ENCODE data around the gene DEFB121. TPM values are rescaled to one million over a fixed set of nuclear protein-coding genes. Genes with fewer than 3 reads are reported as not detected.
A peak's percentile ranks its signal among the peaks of the same experiment; 100 is the strongest.

DEFB121 gene
- polyA plus RNA-seq, 1 of the 3 experiments (the other 2 are of a cell fraction) = not detected

DNA sequence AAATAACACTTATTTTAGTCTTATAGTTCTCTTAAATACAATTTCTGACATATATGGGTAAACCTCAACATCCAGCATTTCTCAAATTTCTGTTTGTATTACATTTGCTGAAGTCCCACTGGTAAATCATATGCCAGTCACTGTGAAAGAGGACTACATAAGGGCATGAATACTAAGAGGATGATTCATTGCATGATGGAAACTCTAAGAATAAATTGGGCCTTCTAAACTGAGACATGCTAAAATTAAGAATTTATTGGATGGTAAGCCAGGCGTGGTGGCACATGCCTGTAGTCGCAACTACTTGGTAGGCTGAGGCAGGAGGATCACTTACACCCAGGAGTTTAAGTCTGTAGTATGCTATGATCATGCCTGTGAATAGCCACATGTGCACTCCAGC is 46.6 kb upstream of the DEFB121 start:
- CTCF ChIA-PET = no interaction called here
- TF ChIP-seq, protein P1, sequence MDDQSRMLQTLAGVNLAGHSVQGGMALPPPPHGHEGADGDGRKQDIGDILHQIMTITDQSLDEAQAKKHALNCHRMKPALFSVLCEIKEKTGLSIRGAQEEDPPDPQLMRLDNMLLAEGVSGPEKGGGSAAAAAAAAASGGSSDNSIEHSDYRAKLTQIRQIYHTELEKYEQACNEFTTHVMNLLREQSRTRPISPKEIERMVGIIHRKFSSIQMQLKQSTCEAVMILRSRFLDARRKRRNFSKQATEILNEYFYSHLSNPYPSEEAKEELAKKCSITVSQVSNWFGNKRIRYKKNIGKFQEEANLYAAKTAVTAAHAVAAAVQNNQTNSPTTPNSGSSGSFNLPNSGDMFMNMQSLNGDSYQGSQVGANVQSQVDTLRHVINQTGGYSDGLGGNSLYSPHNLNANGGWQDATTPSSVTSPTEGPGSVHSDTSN (IDR thresholded peaks at IDR 0.05) = 0 out of 2 replicates have a peak, but pooled peaks have one; percentile 27
- TF ChIP-seq FOSL2 (IDR thresholded peaks at IDR 0.05; ENCODE audit: borderline replicate concordance, low read depth) (peak; percentile 15; the same call in 1 of the 2 replicates), RAD21 (IDR thresholded peaks at IDR 0.05; ENCODE audit: low read length) (no peak), YY1 (IDR thresholded peaks at IDR 0.05; ENCODE audit: low read depth) (no peak), EZH2phosphoT487 (IDR thresholded peaks at IDR 0.05; ENCODE audit: borderline replicate concordance, low read depth) (no peak)
- WGBS (ENCODE audit: low lambda C conversion rate) = 13% methylated on average over 2 of the region's 2 CpGs

DNA sequence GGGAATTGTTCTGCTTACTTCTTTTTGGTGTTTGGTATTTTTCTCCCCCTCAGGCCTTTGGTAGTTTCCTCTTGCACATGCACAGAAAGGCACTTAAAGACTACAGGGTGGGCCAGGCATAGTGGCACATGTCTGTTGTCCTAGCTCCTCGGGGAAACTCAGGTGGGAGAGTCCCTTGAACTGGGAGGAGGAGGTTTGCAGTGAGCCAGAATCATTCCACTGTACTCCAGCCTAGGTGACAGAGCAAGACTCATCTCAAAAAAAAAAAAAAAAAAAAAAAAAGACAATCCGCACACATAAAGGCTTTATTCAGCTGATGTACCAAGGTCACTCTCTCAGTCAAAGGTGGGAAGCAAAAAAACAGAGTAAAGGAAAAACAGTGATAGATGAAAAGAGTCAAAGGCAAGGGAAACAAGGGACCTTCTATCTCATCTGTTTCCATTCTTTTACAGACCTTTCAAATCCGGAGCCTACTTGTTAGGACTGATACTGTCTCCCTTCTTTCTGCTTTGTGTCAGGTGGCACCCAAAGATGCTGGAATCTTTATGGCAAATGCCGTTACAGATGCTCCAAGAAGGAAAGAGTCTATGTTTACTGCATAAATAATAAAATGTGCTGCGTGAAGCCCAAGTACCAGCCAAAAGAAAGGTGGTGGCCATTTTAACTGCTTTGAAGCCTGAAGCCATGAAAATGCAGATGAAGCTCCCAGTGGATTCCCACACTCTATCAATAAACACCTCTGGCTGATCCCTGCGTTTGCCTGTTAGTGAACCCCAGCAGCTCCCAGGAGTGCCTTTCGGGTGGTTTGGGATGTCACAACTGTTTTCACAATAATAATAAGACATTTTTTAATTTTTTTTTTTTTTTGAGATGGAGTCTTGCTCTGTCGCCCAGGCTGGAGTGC is 43.7 kb upstream of the DEFB121 start:
- Histone ChIP-seq H3K4me2 (no peak overlapping the region), H3K4me3 (ENCODE audit: low read depth in 2 of 2, low read length in 1 of 2) (no peak overlapping the region), H3K36me3 (replicated peaks in 1 of 2; ENCODE audit: control insufficient read depth in 1 of 2, insufficient read depth in 2 of 2, low read length in 1 of 2) (no peaks in the 10 kb centered on the region), H3K27me3 (ENCODE audit: insufficient read depth) (peaks cover 12% of the 10 kb centered on the region; the same call in 1 of the 2 replicates), H3K9me3 (no peaks in the 10 kb centered on the region), H4K20me1 (ENCODE audit: insufficient read depth) (no peaks in the 10 kb centered on the region), H3K4me1 (ENCODE audit: control insufficient read depth in 1 of 2, insufficient read depth in 2 of 2, low read depth in 1 of 2, low read length in 1 of 2) (no peaks in the 10 kb centered on the region), H3F3A (replicated peaks; ENCODE audit: insufficient read depth) (peaks cover 6% of the 10 kb centered on the region), H3K9me2 (no peaks in the 10 kb centered on the region), H3K79me2 (ENCODE audit: insufficient read depth) (no peaks in the 10 kb centered on the region), H3K27ac (ENCODE audit: low read depth in 2 of 2, low read length in 1 of 2) (no peak overlapping the region), H2AFZ (ENCODE audit: low read depth) (no peak overlapping the region), H3K9ac (no peak overlapping the region)
- WGBS (ENCODE audit: low lambda C conversion rate) = 25% methylated on average over 8 of the region's 8 CpGs
- ChIA-PET CTCF (interaction anchor here (1.0 to 2.2 kb wide), 3 partner anchors 9 to 54 kb away, joined by 3 to 14 read pairs (median 10); partner anchors contain the start of gene DEFB123), POLR2A (no interaction called here)
- DNase-seq = no peak
- TF ChIP-seq RCOR1 (IDR thresholded peaks at IDR 0.05; ENCODE audit: low read length) (no peak), GABPA (IDR thresholded peaks at IDR 0.05; ENCODE audit: low read depth) (no peak), RXRA (IDR thresholded peaks at IDR 0.05; ENCODE audit: borderline replicate concordance, low read depth) (no peak), FOSL2 (IDR thresholded peaks at IDR 0.05; ENCODE audit: borderline replicate concordance, low read depth) (no peak), EZH2phosphoT487 (IDR thresholded peaks at IDR 0.05; ENCODE audit: borderline replicate concordance, low read depth) (no peak), TCF12 (IDR thresholded peaks at IDR 0.05) (no peak), ELF1 (IDR thresholded peaks at IDR 0.05) (no peak), NRF1 (IDR thresholded peaks at IDR 0.05; ENCODE audit: low read depth, low read length) (no peak), FOXJ3 (CRISPR knock-in tag; IDR thresholded peaks at IDR 0.05) (no peak), EP300 (IDR thresholded peaks at IDR 0.05; ENCODE audit: borderline replicate concordance in 1 of 2, low read depth in 1 of 2, low read length in 1 of 2) (no peak)
- TF ChIP-seq, protein P2, sequence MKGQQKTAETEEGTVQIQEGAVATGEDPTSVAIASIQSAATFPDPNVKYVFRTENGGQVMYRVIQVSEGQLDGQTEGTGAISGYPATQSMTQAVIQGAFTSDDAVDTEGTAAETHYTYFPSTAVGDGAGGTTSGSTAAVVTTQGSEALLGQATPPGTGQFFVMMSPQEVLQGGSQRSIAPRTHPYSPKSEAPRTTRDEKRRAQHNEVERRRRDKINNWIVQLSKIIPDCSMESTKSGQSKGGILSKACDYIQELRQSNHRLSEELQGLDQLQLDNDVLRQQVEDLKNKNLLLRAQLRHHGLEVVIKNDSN (IDR thresholded peaks at IDR 0.05; ENCODE audit: borderline replicate concordance, low read depth) = no peak
- TF ChIP-seq, protein P3, sequence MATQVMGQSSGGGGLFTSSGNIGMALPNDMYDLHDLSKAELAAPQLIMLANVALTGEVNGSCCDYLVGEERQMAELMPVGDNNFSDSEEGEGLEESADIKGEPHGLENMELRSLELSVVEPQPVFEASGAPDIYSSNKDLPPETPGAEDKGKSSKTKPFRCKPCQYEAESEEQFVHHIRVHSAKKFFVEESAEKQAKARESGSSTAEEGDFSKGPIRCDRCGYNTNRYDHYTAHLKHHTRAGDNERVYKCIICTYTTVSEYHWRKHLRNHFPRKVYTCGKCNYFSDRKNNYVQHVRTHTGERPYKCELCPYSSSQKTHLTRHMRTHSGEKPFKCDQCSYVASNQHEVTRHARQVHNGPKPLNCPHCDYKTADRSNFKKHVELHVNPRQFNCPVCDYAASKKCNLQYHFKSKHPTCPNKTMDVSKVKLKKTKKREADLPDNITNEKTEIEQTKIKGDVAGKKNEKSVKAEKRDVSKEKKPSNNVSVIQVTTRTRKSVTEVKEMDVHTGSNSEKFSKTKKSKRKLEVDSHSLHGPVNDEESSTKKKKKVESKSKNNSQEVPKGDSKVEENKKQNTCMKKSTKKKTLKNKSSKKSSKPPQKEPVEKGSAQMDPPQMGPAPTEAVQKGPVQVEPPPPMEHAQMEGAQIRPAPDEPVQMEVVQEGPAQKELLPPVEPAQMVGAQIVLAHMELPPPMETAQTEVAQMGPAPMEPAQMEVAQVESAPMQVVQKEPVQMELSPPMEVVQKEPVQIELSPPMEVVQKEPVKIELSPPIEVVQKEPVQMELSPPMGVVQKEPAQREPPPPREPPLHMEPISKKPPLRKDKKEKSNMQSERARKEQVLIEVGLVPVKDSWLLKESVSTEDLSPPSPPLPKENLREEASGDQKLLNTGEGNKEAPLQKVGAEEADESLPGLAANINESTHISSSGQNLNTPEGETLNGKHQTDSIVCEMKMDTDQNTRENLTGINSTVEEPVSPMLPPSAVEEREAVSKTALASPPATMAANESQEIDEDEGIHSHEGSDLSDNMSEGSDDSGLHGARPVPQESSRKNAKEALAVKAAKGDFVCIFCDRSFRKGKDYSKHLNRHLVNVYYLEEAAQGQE (IDR thresholded peaks at IDR 0.05; ENCODE audit: low read depth, low read length) = no peak
- TF ChIP-seq, protein P4, sequence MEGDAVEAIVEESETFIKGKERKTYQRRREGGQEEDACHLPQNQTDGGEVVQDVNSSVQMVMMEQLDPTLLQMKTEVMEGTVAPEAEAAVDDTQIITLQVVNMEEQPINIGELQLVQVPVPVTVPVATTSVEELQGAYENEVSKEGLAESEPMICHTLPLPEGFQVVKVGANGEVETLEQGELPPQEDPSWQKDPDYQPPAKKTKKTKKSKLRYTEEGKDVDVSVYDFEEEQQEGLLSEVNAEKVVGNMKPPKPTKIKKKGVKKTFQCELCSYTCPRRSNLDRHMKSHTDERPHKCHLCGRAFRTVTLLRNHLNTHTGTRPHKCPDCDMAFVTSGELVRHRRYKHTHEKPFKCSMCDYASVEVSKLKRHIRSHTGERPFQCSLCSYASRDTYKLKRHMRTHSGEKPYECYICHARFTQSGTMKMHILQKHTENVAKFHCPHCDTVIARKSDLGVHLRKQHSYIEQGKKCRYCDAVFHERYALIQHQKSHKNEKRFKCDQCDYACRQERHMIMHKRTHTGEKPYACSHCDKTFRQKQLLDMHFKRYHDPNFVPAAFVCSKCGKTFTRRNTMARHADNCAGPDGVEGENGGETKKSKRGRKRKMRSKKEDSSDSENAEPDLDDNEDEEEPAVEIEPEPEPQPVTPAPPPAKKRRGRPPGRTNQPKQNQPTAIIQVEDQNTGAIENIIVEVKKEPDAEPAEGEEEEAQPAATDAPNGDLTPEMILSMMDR (IDR thresholded peaks at IDR 0.05) = no peak
- TF ChIP-seq, protein P1 (IDR thresholded peaks at IDR 0.05) = no peak

More for the DNA sequence above, 46.6 kb upstream of the DEFB121 start:
- Histone ChIP-seq H3K36me3 (replicated peaks in 1 of 2; ENCODE audit: control insufficient read depth in 1 of 2, insufficient read depth in 2 of 2, low read length in 1 of 2) (no peaks in the 10 kb centered on the region), H3F3A (replicated peaks; ENCODE audit: insufficient read depth) (peaks cover 6% of the 10 kb centered on the region), H2AFZ (ENCODE audit: low read depth) (no peak overlapping the region), H3K79me2 (ENCODE audit: insufficient read depth) (no peaks in the 10 kb centered on the region), H3K4me1 (ENCODE audit: control insufficient read depth in 1 of 2, insufficient read depth in 2 of 2, low read depth in 1 of 2, low read length in 1 of 2) (no peaks in the 10 kb centered on the region), H3K9me3 (no peaks in the 10 kb centered on the region), H4K20me1 (ENCODE audit: insufficient read depth) (no peaks in the 10 kb centered on the region), H3K27ac (ENCODE audit: low read depth in 2 of 2, low read length in 1 of 2) (no peak overlapping the region), H3K4me3 (ENCODE audit: low read depth in 2 of 2, low read length in 1 of 2) (no peak overlapping the region), H3K9ac (no peak overlapping the region), H3K4me2 (no peak overlapping the region), H3K9me2 (no peaks in the 10 kb centered on the region), H3K27me3 (ENCODE audit: insufficient read depth) (no peaks in the 10 kb centered on the region; the same call in 1 of the 2 replicates)
- POLR2A ChIA-PET = no interaction called here
- no peak for DNase-seq

Measured in SK-N-SH (cell line).